Mesothelial cell of epicardium (in vitro differentiated cells): ENCODE measurements around the gene CHD6. TPM values are rescaled to one million over a fixed set of nuclear protein-coding genes. Genes with fewer than 3 reads are reported as not detected.

Source experiments
- DNase-seq, 2 experiments: peaks; one replicate each; pipeline ENCODE4 v3.0.0; 2021; ENCODE audit warnings: low spot score in 2 of 2; ENCODE audit not compliant: unreplicated experiment in 2 of 2
- H3K27ac Mint-ChIP-seq: 2 replicates; pipeline ENCODE4 v1.8.0; 2021; ENCODE audit warnings: mixed read lengths
- H3K27me3 Mint-ChIP-seq: 2 replicates; pipeline ENCODE4 v1.8.0; 2021; ENCODE audit warnings: low read depth, mixed read lengths
- H3K36me3 Mint-ChIP-seq: 2 replicates; pipeline ENCODE4 v1.8.0; 2021; ENCODE audit warnings: mixed read lengths
- H3K4me1 Mint-ChIP-seq: 2 replicates; pipeline ENCODE4 v1.8.0; 2021; ENCODE audit warnings: mixed read lengths
- H3K4me3 Mint-ChIP-seq: 2 replicates; pipeline ENCODE4 v1.8.0; 2021; ENCODE audit warnings: mild to moderate bottlenecking, moderate library complexity, mixed read lengths
- H3K9me3 Mint-ChIP-seq: 2 replicates; pipeline ENCODE4 v1.8.0; 2021; ENCODE audit warnings: mixed read lengths
- CTCF ChIP-seq: fragments of 200-600 bp; sonication (generic); IDR thresholded peaks from one replicate; pipeline ENCODE4 v1.5.0; 2021; ENCODE audit warnings: antibody characterized with exemption; ENCODE audit not compliant: unreplicated experiment
- total RNA-seq: library from RNA; stranded (reverse); gene quantifications from 3 replicates; pipeline ENCODE4 v1.2.1, GENCODE V29; 2021

CHD6 gene
- total RNA-seq, 1 donor from 2014 or later, result 107 TPM

GRCh38 chr20:41479113-41479512 is 139.1 kb downstream of the CHD6 start:
- Mint-ChIP-seq H3K27me3 (no peaks in the 10 kb centered on the region), H3K4me3 (no peak overlapping the region), H3K9me3 (peaks cover 23% of the 10 kb centered on the region), H3K4me1 (peaks cover 21% of the 10 kb centered on the region), H3K36me3 (peaks cover 48% of the 10 kb centered on the region), H3K27ac (no peak overlapping the region)
- no peak for DNase-seq
- no peak for TF ChIP-seq CTCF

- Mint-ChIP-seq H3K4me3 (no peak overlapping the region), H3K27ac (no peak overlapping the region), H3K36me3 (peaks cover 37% of the 10 kb centered on the region), H3K4me1 (peaks cover 21% of the 10 kb centered on the region), H3K27me3 (no peaks in the 10 kb centered on the region), H3K9me3 (peaks cover 23% of the 10 kb centered on the region)
- DNase-seq, result no peak
- no peak for TF ChIP-seq CTCF
Measured at GRCh38 chr20:41478026-41478425, 140.2 kb downstream of the CHD6 start.

GRCh38 chr20:41476446-41476845 is 141.7 kb downstream of the CHD6 start:
- TF ChIP-seq CTCF, result no peak
- no peak for DNase-seq
- Mint-ChIP-seq H3K27ac (peak overlapping the region; percentile 81), H3K4me1 (peaks cover 16% of the 10 kb centered on the region), H3K27me3 (no peaks in the 10 kb centered on the region), H3K9me3 (peaks cover 23% of the 10 kb centered on the region), H3K4me3 (no peak overlapping the region), H3K36me3 (peaks cover 43% of the 10 kb centered on the region)

- Mint-ChIP-seq H3K27ac (peak overlapping the region; percentile 81), H3K4me3 (no peak overlapping the region), H3K9me3 (peaks cover 23% of the 10 kb centered on the region), H3K4me1 (peaks cover 16% of the 10 kb centered on the region), H3K36me3 (peaks cover 43% of the 10 kb centered on the region), H3K27me3 (no peaks in the 10 kb centered on the region)
- no peak for DNase-seq
- TF ChIP-seq CTCF, result no peak
Measured at GRCh38 chr20:41476013-41476441, 142.2 kb downstream of the CHD6 start.

GRCh38 chr20:41475503-41475902 is 142.7 kb downstream of the CHD6 start:
- peak overlapping the region; percentile 80 for H3K27ac Mint-ChIP-seq
- peaks cover 21% of the 10 kb centered on the region for H3K9me3 Mint-ChIP-seq
- no peak for TF ChIP-seq CTCF
- no peak for DNase-seq
- no peak overlapping the region for H3K4me3 Mint-ChIP-seq
- H3K4me1 Mint-ChIP-seq, result peaks cover 16% of the 10 kb centered on the region
- H3K36me3 Mint-ChIP-seq, result peaks cover 44% of the 10 kb centered on the region
- no peaks in the 10 kb centered on the region for H3K27me3 Mint-ChIP-seq
